GM12878 (cell line): ENCODE measurements around the gene GRIN2A. TPM values are rescaled to one million over a fixed set of nuclear protein-coding genes. Genes with fewer than 3 reads are reported as not detected.

ENCODE experiments used
- ATAC-seq: fragments of 200-7000 bp; cut with Tn5 transposase; 3 replicates; pipeline ENCODE4 v1.9.1; 2020; ENCODE audit warnings: mild to moderate bottlenecking, moderate library complexity
- BruUV-seq: library from RNA; stranded (reverse); fragments of 400-500 nt; replicated peaks from 2 replicates; lab custom pipeline; 2021; lab: Mats Ljungman, UMichigan
- CTCF ChIA-PET: fragments of 300-600 bp; sonication (Branson Sonifier 250); formaldehyde crosslinking; extraction: SDS; loops from one replicate; lab custom pipeline; 2021; ENCODE audit warnings: inconsistent platforms; lab: Yijun Ruan, JAX
- POLR2A ChIA-PET: fragments of 350-600 bp; formaldehyde crosslinking; extraction: SDS; loops from one replicate; lab custom pipeline; 2021; ENCODE audit warnings: inconsistent platforms; lab: Charles Lee
- RAD21 ChIA-PET: fragments of 300-600 bp; sonication (Branson Sonifier 250); formaldehyde crosslinking; loops from one replicate; lab custom pipeline; 2023; ENCODE audit warnings: antibody characterized with exemption; ENCODE audit not compliant: unreplicated experiment; lab: Charles Lee
- SMC1A ChIA-PET: fragments of 300-600 bp; sonication (Branson Sonifier 250); formaldehyde crosslinking; loops from one replicate; lab custom pipeline; 2023; ENCODE audit not compliant: unreplicated experiment, uncharacterized antibody; lab: Charles Lee
- DNase-seq: peaks from one replicate; pipeline ENCODE4 v3.0.0-alpha.2; 2011; ENCODE audit warnings: low read depth, low spot score
- FAIRE-seq: peaks from 3 replicates; lab custom pipeline; 2011; peaks lifted over from hg19 to GRCh38; lab: Jason Lieb, UNC
- H2AFZ ChIP-seq: 2 replicates; pipeline ENCODE4 v1.6.0; 2011; ENCODE audit warnings: low read depth, low read length, control low read depth; ENCODE audit not compliant: control insufficient read depth
- H3K27ac ChIP-seq: 2 replicates; pipeline ENCODE4 v1.5.1; 2011; ENCODE audit warnings: control low read depth; ENCODE audit not compliant: control insufficient read depth, insufficient read depth
- H3K27me3 ChIP-seq, 2 experiments: replicated peaks in 1 of 2; 2 replicates each; pipeline versions ENCODE4 v1.6.0 to v1.6.1; 2011; ENCODE audit warnings: low read length in 1 of 2; ENCODE audit not compliant: control insufficient read depth in 2 of 2, insufficient read depth in 2 of 2
- H3K36me3 ChIP-seq, 2 experiments: 2 replicates each; pipeline ENCODE4 v1.5.1; 2011; ENCODE audit warnings: low read length in 1 of 2; ENCODE audit not compliant: control insufficient read depth in 2 of 2, insufficient read depth in 2 of 2
- H3K4me1 ChIP-seq: 2 replicates; pipeline ENCODE4 v1.6.1; 2011; ENCODE audit warnings: mild to moderate bottlenecking, low read length, moderate library complexity, mixed read lengths; ENCODE audit not compliant: control insufficient read depth, insufficient read depth
- H3K4me2 ChIP-seq: 2 replicates; pipeline ENCODE4 v1.6.0; 2011; ENCODE audit warnings: control low read depth; ENCODE audit not compliant: control insufficient read depth, insufficient read depth
- H3K4me3 ChIP-seq: fragments of 200-600 bp; sonication (generic); 2 replicates; pipeline ENCODE4 v1.5.1; 2016
- H3K79me2 ChIP-seq: 2 replicates; pipeline ENCODE4 v1.6.0; 2011; ENCODE audit warnings: low read length; ENCODE audit not compliant: control insufficient read depth, insufficient read depth
- H3K9ac ChIP-seq: 2 replicates; pipeline ENCODE4 v1.8.0; 2011; ENCODE audit warnings: low read length, control low read depth, mixed read lengths; ENCODE audit not compliant: control insufficient read depth, insufficient read depth
- H3K9me3 ChIP-seq: replicated peaks from 3 replicates; pipeline ENCODE4 v1.5.1; 2011; ENCODE audit warnings: mild to moderate bottlenecking, low read length; ENCODE audit not compliant: control insufficient read depth, insufficient read depth
- H4K20me1 ChIP-seq: 2 replicates; pipeline ENCODE4 v1.6.0; 2011; ENCODE audit not compliant: control insufficient read depth, insufficient read depth
- BCL11A ChIP-seq: IDR thresholded peaks from 2 replicates; pipeline ENCODE4 v1.6.1; 2011; ENCODE audit warnings: low read depth, low read length
- BMI1 ChIP-seq: fragments of 450-650 bp; IDR thresholded peaks from 2 replicates; pipeline ENCODE4 v1.6.1; 2016; ENCODE audit warnings: mild to moderate bottlenecking, moderate library complexity, borderline replicate concordance
- NBN ChIP-seq: fragments of 450-650 bp; IDR thresholded peaks from 2 replicates; pipeline ENCODE4 v1.6.1; 2016
- PAX5 ChIP-seq: IDR thresholded peaks from 2 replicates; pipeline ENCODE4 v1.6.1; 2011; ENCODE audit warnings: low read depth, low read length, borderline replicate concordance
- PAX8 ChIP-seq: fragments of 450-650 bp; IDR thresholded peaks from 2 replicates; pipeline ENCODE4 v1.6.1; 2017; ENCODE audit warnings: mild to moderate bottlenecking, moderate library complexity
- ZSCAN29 ChIP-seq: fragments of 450-650 bp; IDR thresholded peaks from 2 replicates; pipeline ENCODE4 v1.6.1; 2017; ENCODE audit warnings: mild to moderate bottlenecking, moderate library complexity
- WGBS: methylation state at CpG from one replicate; pipeline ENCODE4 v1.1.6; 2016; ENCODE audit warnings: low lambda C conversion rate; ENCODE audit not compliant: insufficient replicate concordance, insufficient coverage; ENCODE audit errors: missing lambda C conversion rate; 5-methylcytosine and 5-hydroxymethylcytosine counted together
- in situ Hi-C: fragments of 300-500 bp; cut with MboI; formaldehyde crosslinking; loops from 9 replicates; pipeline ENCODE4 v1.14.3; 2018; ENCODE audit warnings: mixed read lengths
- intact Hi-C: fragments of 100-400 bp; cut with micrococcal nuclease; formaldehyde crosslinking; loops from one replicate; pipeline ENCODE4 v1.14.2; 2022; ENCODE audit not compliant: unreplicated experiment
- polyA plus RNA-seq, 11 experiments: library from polyadenylated mRNA; depleted of rRNA in 4 of 11; unstranded in 6 of 11; stranded (reverse) in 5 of 11; fragments of >200 nt; fragmentation: Nextera tagmentation in 4 of 11; fragmentation: Illumina TruSeq in 1 of 11; extraction: Ambion mirVana in 4 of 11; extraction: Trizol in 1 of 11; gene quantifications; 1 replicate in 1 of 11; 2 replicates in 10 of 11; pipeline versions ENCODE4 v1.2.1 to v1.2.3, GENCODE V29; 2011 to 2016; ENCODE audit warnings: inconsistent platforms in 2 of 11, missing spikeins in 2 of 11, low read depth in 1 of 11
- total RNA-seq, 4 experiments: library from RNA; depleted of rRNA in 3 of 4; stranded (reverse); fragments of >200 nt in 3 of 4; fragmentation: Illumina TruSeq in 1 of 4; extraction: Trizol in 1 of 4; gene quantifications; 2 replicates each; pipeline versions ENCODE4 v1.2.1 to v1.2.3, GENCODE V29; 2013 to 2021

The GRIN2A gene
- total and polyA plus RNA-seq, 10 of the 15 experiments (the other 5 are each of a cell fraction or from before 2014, with no cell fraction given), result 2.4 to 13.3 (median 7.3) TPM

DNA sequence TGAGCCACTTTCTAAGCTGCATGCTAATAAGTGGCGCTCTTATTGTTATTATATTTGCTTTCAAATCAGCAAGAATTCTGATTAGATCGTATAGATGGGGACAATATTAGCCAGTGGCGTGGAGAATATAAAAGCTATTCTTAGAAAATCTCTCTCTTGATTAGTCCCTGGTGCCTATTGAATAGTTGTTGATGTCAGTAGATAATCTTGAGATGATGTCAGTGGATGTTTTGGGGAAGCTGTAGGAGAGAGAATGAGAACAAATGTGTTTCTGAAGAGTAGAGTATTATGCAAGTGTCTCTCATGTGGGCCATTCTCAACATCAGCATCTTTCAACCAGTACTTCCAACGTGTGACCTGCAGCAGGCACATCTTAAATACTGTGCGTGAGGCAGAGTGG lies 445.7 kb downstream of the GRIN2A start:
- ChIA-PET SMC1A (interaction anchor here (0.7 kb wide), 1 partner anchor 310 kb away, joined by 4 read pairs; no protein-coding TSS in a partner anchor), CTCF (no interaction called here), POLR2A (no interaction called here), RAD21 (no interaction called here)
- H3K4me2 ChIP-seq, result no peak overlapping the region
- FAIRE-seq (no peak), ATAC-seq (no peak), DNase-seq (no peak)
- H3K4me3 ChIP-seq, result no peak overlapping the region
- H3K9ac ChIP-seq, result no peak overlapping the region
- TF ChIP-seq PAX8 (no peak), BMI1 (no peak), NBN (no peak), ZSCAN29 (no peak)
- no peaks in the 10 kb centered on the region for H3K79me2 ChIP-seq
- no peaks in the 10 kb centered on the region; a peak in 1 of 4 replicates for H3K27me3 ChIP-seq
- H4K20me1 ChIP-seq, result no peaks in the 10 kb centered on the region
- H3K27ac ChIP-seq, result no peak overlapping the region
- BruUV-seq, result no TSS peak
- intact Hi-C loops (no loop called here), in situ Hi-C loops (no loop called here)
- H3K4me1 ChIP-seq, result no peaks in the 10 kb centered on the region
- H3K36me3 ChIP-seq, result no peaks in the 10 kb centered on the region
- H2AFZ ChIP-seq, result no peak overlapping the region
- no peaks in the 10 kb centered on the region; the same call in 2 of the 3 replicates for H3K9me3 ChIP-seq
- WGBS, result 19% methylated on average over 5 of the region's 5 CpGs

DNA sequence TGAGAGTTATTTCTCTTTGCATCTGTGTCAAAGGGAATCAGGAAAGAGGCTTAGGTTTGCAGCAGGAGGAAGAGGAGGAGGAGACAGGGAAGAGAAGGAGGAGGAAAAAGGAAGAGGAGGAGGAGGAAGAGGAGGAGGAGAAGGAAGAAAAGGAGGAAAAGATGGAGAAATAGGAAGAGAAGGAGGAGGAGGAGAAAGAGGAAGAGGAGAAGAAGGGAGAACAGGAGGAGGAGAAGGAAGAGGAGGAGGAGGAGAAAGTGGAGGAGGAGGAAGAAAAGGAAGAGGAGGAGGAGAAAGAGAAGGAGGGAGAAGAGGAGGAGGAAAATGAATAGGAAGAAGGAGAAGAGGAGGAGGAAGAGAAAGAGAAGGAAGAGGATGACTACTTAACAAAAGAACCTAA lies 459.1 kb downstream of the GRIN2A start:
- ChIA-PET RAD21 (no interaction called here), CTCF (no interaction called here), SMC1A (no interaction called here), POLR2A (no interaction called here)
- in situ Hi-C loops, result no loop called here
- no TSS peak for BruUV-seq
- Histone ChIP-seq H4K20me1 (no peaks in the 10 kb centered on the region), H3K4me1 (no peaks in the 10 kb centered on the region), H3K4me3 (no peak overlapping the region), H3K36me3 (no peaks in the 10 kb centered on the region), H2AFZ (no peak overlapping the region), H3K27me3 (no peaks in the 10 kb centered on the region), H3K4me2 (no peak overlapping the region), H3K79me2 (no peaks in the 10 kb centered on the region), H3K9ac (no peak overlapping the region), H3K9me3 (no peaks in the 10 kb centered on the region), H3K27ac (no peak overlapping the region)
- FAIRE-seq, result no peak
- ATAC-seq, result no peak
- no peak for TF ChIP-seq PAX5
- no peak for TF ChIP-seq BCL11A
- intact Hi-C loops, result no loop called here
- no peak for DNase-seq
